ENCODE results near the gene FN1. TPM values are rescaled to one million over a fixed set of nuclear protein-coding genes. Genes with fewer than 3 reads are reported as not detected.

FN1 gene
- total RNA-seq, 1 donor from 2014 or later, result 154 TPM

GRCh38 chr2:215399067-215399716 lies 36.7 kb downstream of the FN1 start:
- Histone ChIP-seq H3K9me3 (replicated peaks) (no peaks in the 10 kb centered on the region), H3K27me3 (ENCODE audit: low read depth) (no peaks in the 10 kb centered on the region), H3K36me3 (peaks cover 48% of the 10 kb centered on the region), H3K4me3 (no peak overlapping the region), H3K27ac (replicated peaks) (no peak overlapping the region), H3K4me1 (peaks cover 4% of the 10 kb centered on the region)
- no peak for DNase-seq
- TF ChIP-seq CTCF (IDR thresholded peaks at IDR 0.05; ENCODE audit: borderline replicate concordance), result no peak
- intact Hi-C loops (cut with micrococcal nuclease), result no loop called here

GRCh38 chr2:215397632-215398341 lies 38.1 kb downstream of the FN1 start:
- H3K4me1 ChIP-seq, result peaks cover 4% of the 10 kb centered on the region
- H3K4me3 ChIP-seq, result no peak overlapping the region
- no peak overlapping the region for H3K27ac ChIP-seq (replicated peaks)

GRCh38 chr2:215396595-215397313 lies 39.1 kb downstream of the FN1 start:
- no peak for DNase-seq
- no peaks in the 10 kb centered on the region for H3K27me3 ChIP-seq (ENCODE audit: low read depth)
- no peak for TF ChIP-seq CTCF (IDR thresholded peaks at IDR 0.05; ENCODE audit: borderline replicate concordance)
- peaks cover 57% of the 10 kb centered on the region for H3K36me3 ChIP-seq
- peaks cover 4% of the 10 kb centered on the region for H3K4me1 ChIP-seq
- peak overlapping the region; percentile 25 for H3K27ac ChIP-seq (replicated peaks)
- no peaks in the 10 kb centered on the region for H3K9me3 ChIP-seq (replicated peaks)
- intact Hi-C loops (cut with micrococcal nuclease), result no loop called here
- no peak overlapping the region for H3K4me3 ChIP-seq

More at GRCh38 chr2:215397632-215398341, 38.1 kb downstream of the FN1 start:
- DNase-seq, result no peak
- TF ChIP-seq CTCF (IDR thresholded peaks at IDR 0.05; ENCODE audit: borderline replicate concordance), result no peak
- no peaks in the 10 kb centered on the region for H3K27me3 ChIP-seq (ENCODE audit: low read depth)
- peaks cover 50% of the 10 kb centered on the region for H3K36me3 ChIP-seq
- H3K9me3 ChIP-seq (replicated peaks), result no peaks in the 10 kb centered on the region
- intact Hi-C loops (cut with micrococcal nuclease), result no loop called here

GRCh38 chr2:215395687-215396460 lies 40.0 kb downstream of the FN1 start:
- no peak for TF ChIP-seq CTCF (IDR thresholded peaks at IDR 0.05; ENCODE audit: borderline replicate concordance)
- H3K9me3 ChIP-seq (replicated peaks), result no peaks in the 10 kb centered on the region
- intact Hi-C loops (cut with micrococcal nuclease), result no loop called here
- peaks cover 65% of the 10 kb centered on the region for H3K36me3 ChIP-seq
- no peaks in the 10 kb centered on the region for H3K27me3 ChIP-seq (ENCODE audit: low read depth)
- no peak overlapping the region for H3K4me3 ChIP-seq
- no peak for DNase-seq
- H3K27ac ChIP-seq (replicated peaks), result no peak overlapping the region
- H3K4me1 ChIP-seq, result peaks cover 4% of the 10 kb centered on the region
